Naive thymus-derived CD8-positive, alpha-beta T cell (primary cell): Measurements from ENCODE around the gene OR13A1. TPM values are rescaled to one million over a fixed set of nuclear protein-coding genes. Genes with fewer than 3 reads are reported as not detected.
"Not testable (repeated sequence)": the region's sequence is repeated elsewhere in the genome, so short reads cannot be mapped to it uniquely, and the experiment has no call there.

Experiments
- ATAC-seq, 2 donors: fragments of 150-1000 bp; cut with Tn5 transposase in 1 of 2; sonication (Bioruptor Pico), chemical (Tn5 transposase) in 1 of 2; 1 replicate in 1 of 2; 2 replicates in 1 of 2; pipeline ENCODE4 v1.10.0; 2021; ENCODE audit warnings: mild to moderate bottlenecking in 2 of 2, moderate library complexity in 2 of 2
- POLR2A ChIA-PET: fragments of 350-600 bp; sonication (Branson Sonifier 250); formaldehyde crosslinking; loops from one replicate; lab custom pipeline; 2021; ENCODE audit warnings: antibody characterized with exemption; lab: Charles Lee
- DNase-seq, 10 donors: peaks; one replicate each; pipeline versions ENCODE4 v3.0.0 to v3.0.0-alpha.2; 2020 to 2022
- H3K27ac Mint-ChIP-seq, 10 donors: one replicate each; pipeline ENCODE4 v1.8.0; 2020 to 2022; ENCODE audit warnings: mild to moderate bottlenecking in 10 of 10, mixed read lengths in 10 of 10, moderate library complexity in 4 of 10, inconsistent platforms in 1 of 10
- H3K27me3 Mint-ChIP-seq, 5 donors: one replicate each; pipeline ENCODE4 v1.8.0; 2021 to 2022; ENCODE audit warnings: mixed read lengths in 5 of 5
- H3K36me3 Mint-ChIP-seq, 3 donors: one replicate each; pipeline ENCODE4 v1.8.0; 2020 to 2022; ENCODE audit warnings: mixed read lengths in 3 of 3, mild to moderate bottlenecking in 2 of 3, inconsistent platforms in 1 of 3
- H3K4me1 Mint-ChIP-seq, 4 donors: one replicate each; pipeline ENCODE4 v1.8.0; 2021 to 2022; ENCODE audit warnings: mixed read lengths in 4 of 4
- H3K4me3 Mint-ChIP-seq, 10 donors: one replicate each; pipeline ENCODE4 v1.8.0; 2020 to 2022; ENCODE audit warnings: mild to moderate bottlenecking in 10 of 10, mixed read lengths in 10 of 10, moderate library complexity in 6 of 10, inconsistent platforms in 1 of 10
- H3K9me3 Mint-ChIP-seq, 9 donors: one replicate each; pipeline ENCODE4 v1.8.0; 2020 to 2022; ENCODE audit warnings: mixed read lengths in 9 of 9, mild to moderate bottlenecking in 3 of 9, inconsistent platforms in 1 of 9, moderate library complexity in 1 of 9
- polyA plus RNA-seq, 3 donors: library from polyadenylated mRNA; unstranded; fragments of 300-500 nt; fragmentation: Illumina TruSeq; gene quantifications; one replicate each; pipeline ENCODE4 v1.2.3, GENCODE V29; 2021
- total RNA-seq, 8 experiments: library from RNA in 2 of 8; stranded (reverse) in 2 of 8; gene quantifications; one replicate each; pipeline ENCODE4 v1.2.3 and lab custom pipeline; 2021 to 2026

OR13A1 gene
- total RNA-seq (under 1 TPM in 1 of 2 experiments, not detected in 1; 0.29 TPM), polyA plus RNA-seq (under 1 TPM in 1 of 3 donors, not detected in 2; 0.15 TPM), total RNA-seq (lab: John Stamatoyannopoulos, UW) (0 to 0.17 (median 0) reads per million in 6 experiments)

GRCh38 chr10:45315508-45315907 lies at the start of gene OR13A1:
OR13A1 (minus strand) TSS chr10:45315608; CDS start chr10:45304422, 11,186 bp downstream.
- POLR2A ChIA-PET: no interaction called here
- Mint-ChIP-seq H3K4me1 (no peaks in the 10 kb centered on the region), H3K27ac (no peak within 1 kb of the TSS), H3K27me3 (peaks cover 0 to 3% (median 0%) of the 10 kb centered on the region in 5 donors), H3K36me3 (peaks cover 0 to 26% (median 19%) of the 10 kb centered on the region in 3 donors), H3K4me3 (no peak within 1 kb of the TSS), H3K9me3 (peaks cover 11 to 55% (median 31%) of the 10 kb centered on the region in 9 donors)
- no peak for ATAC-seq
- no peak for DNase-seq

GRCh38 chr10:45361983-45362799 lies 46.8 kb upstream of the OR13A1 start:
- ATAC-seq, H3K9me3 Mint-ChIP-seq, POLR2A ChIA-PET, H3K36me3 Mint-ChIP-seq: not testable (repeated sequence)
- Mint-ChIP-seq H3K4me3 (peak overlapping the region in 6 of 10 donors; percentile 4 to 73 (median 35)), H3K4me1 (peaks cover 0 to 19% (median 13%) of the 10 kb centered on the region in 4 donors), H3K27ac (peak overlapping the region in 3 of 10 donors; percentile 8 to 38 (median 22)), H3K27me3 (peaks cover 0 to 29% (median 4%) of the 10 kb centered on the region in 5 donors)
- DNase-seq: peak in 5 of 10 donors; percentile 39 to 73 (median 50)

- not testable (repeated sequence) for DNase-seq
Observed at GRCh38 chr10:45358961-45359360, 43.6 kb upstream of the OR13A1 start.

GRCh38 chr10:45355494-45355893 lies 40.1 kb upstream of the OR13A1 start:
- Mint-ChIP-seq H3K9me3 (peaks cover 0 to 5% (median 0%) of the 10 kb centered on the region in 9 donors), H3K36me3 (no peaks in the 10 kb centered on the region), H3K4me1 (peaks cover 0 to 20% (median 8%) of the 10 kb centered on the region in 4 donors), H3K27me3 (peaks cover 0 to 8% (median 3%) of the 10 kb centered on the region in 5 donors), H3K4me3 (no peak overlapping the region), H3K27ac (peak overlapping the region in 3 of 10 donors; percentile 21 to 83 (median 39))
- POLR2A ChIA-PET: no interaction called here
- DNase-seq: no peak
- ATAC-seq: no peak

More at GRCh38 chr10:45358961-45359360, 43.6 kb upstream of the OR13A1 start:
- H3K4me3 Mint-ChIP-seq, ATAC-seq, H3K36me3 Mint-ChIP-seq, H3K9me3 Mint-ChIP-seq, POLR2A ChIA-PET, H3K27ac Mint-ChIP-seq: not testable (repeated sequence)
- peaks cover 0 to 17% (median 3%) of the 10 kb centered on the region in 5 donors for H3K27me3 Mint-ChIP-seq
- H3K4me1 Mint-ChIP-seq: peaks cover 0 to 33% (median 13%) of the 10 kb centered on the region in 4 donors

- H3K4me3 Mint-ChIP-seq: no peak overlapping the region
- DNase-seq (no peak), ATAC-seq (no peak)
- H3K4me1 Mint-ChIP-seq: peaks cover 2 to 20% (median 6%) of the 10 kb centered on the region in 4 donors
- peaks cover 0 to 8% (median 0%) of the 10 kb centered on the region in 5 donors for H3K27me3 Mint-ChIP-seq
- no peaks in the 10 kb centered on the region for H3K9me3 Mint-ChIP-seq
- POLR2A ChIA-PET: no interaction called here
- no peak overlapping the region for H3K27ac Mint-ChIP-seq
- no peaks in the 10 kb centered on the region for H3K36me3 Mint-ChIP-seq
Observed at GRCh38 chr10:45354261-45354660, 38.9 kb upstream of the OR13A1 start.

GRCh38 chr10:45353186-45353585 lies 37.8 kb upstream of the OR13A1 start:
- H3K27ac Mint-ChIP-seq: no peak overlapping the region

GRCh38 chr10:45348196-45348765 lies 32.9 kb upstream of the OR13A1 start:
- H3K4me3 Mint-ChIP-seq, H3K27ac Mint-ChIP-seq, ATAC-seq, H3K36me3 Mint-ChIP-seq, POLR2A ChIA-PET, H3K4me1 Mint-ChIP-seq, DNase-seq, H3K27me3 Mint-ChIP-seq: not testable (repeated sequence)
- peaks cover 0 to 21% (median 3%) of the 10 kb centered on the region in 9 donors for H3K9me3 Mint-ChIP-seq

More at GRCh38 chr10:45353186-45353585, 37.8 kb upstream of the OR13A1 start:
- H3K4me3 Mint-ChIP-seq: no peak overlapping the region
- ATAC-seq (no peak), DNase-seq (no peak)
- H3K9me3 Mint-ChIP-seq: peaks cover 0 to 5% (median 1%) of the 10 kb centered on the region in 9 donors
- peaks cover 0 to 5% (median 0%) of the 10 kb centered on the region in 3 donors for H3K36me3 Mint-ChIP-seq
- peaks cover 0 to 5% (median 0%) of the 10 kb centered on the region in 5 donors for H3K27me3 Mint-ChIP-seq
- peaks cover 2 to 18% (median 6%) of the 10 kb centered on the region in 4 donors for H3K4me1 Mint-ChIP-seq
- POLR2A ChIA-PET: no interaction called here

GRCh38 chr10:45347464-45347863 lies 32.1 kb upstream of the OR13A1 start:
- not testable (repeated sequence) for H3K36me3 Mint-ChIP-seq
- H3K9me3 Mint-ChIP-seq: peaks cover 0 to 25% (median 3%) of the 10 kb centered on the region in 9 donors

GRCh38 chr10:45346652-45347335 lies 31.4 kb upstream of the OR13A1 start:
- H3K27me3 Mint-ChIP-seq, DNase-seq, H3K4me3 Mint-ChIP-seq, H3K27ac Mint-ChIP-seq, ATAC-seq, H3K4me1 Mint-ChIP-seq, H3K36me3 Mint-ChIP-seq, POLR2A ChIA-PET: not testable (repeated sequence)
- H3K9me3 Mint-ChIP-seq: peaks cover 0 to 25% (median 3%) of the 10 kb centered on the region in 9 donors

More at GRCh38 chr10:45347464-45347863, 32.1 kb upstream of the OR13A1 start:
- H3K27me3 Mint-ChIP-seq, H3K4me3 Mint-ChIP-seq, H3K27ac Mint-ChIP-seq, ATAC-seq, POLR2A ChIA-PET, H3K4me1 Mint-ChIP-seq, DNase-seq: not testable (repeated sequence)

GRCh38 chr10:45340420-45340819 lies 25.0 kb upstream of the OR13A1 start:
- POLR2A ChIA-PET, H3K27me3 Mint-ChIP-seq, ATAC-seq: not testable (repeated sequence)

GRCh38 chr10:45339894-45340293 lies 24.5 kb upstream of the OR13A1 start:
- no peak for DNase-seq
- Mint-ChIP-seq H3K36me3 (peaks cover 0 to 10% (median 2%) of the 10 kb centered on the region in 3 donors), H3K27me3 (peaks cover 0 to 4% (median 2%) of the 10 kb centered on the region in 5 donors), H3K9me3 (peaks cover 0 to 13% (median 3%) of the 10 kb centered on the region in 9 donors), H3K4me3 (no peak overlapping the region), H3K4me1 (no peaks in the 10 kb centered on the region), H3K27ac (no peak overlapping the region)
- no peak for ATAC-seq
- POLR2A ChIA-PET: no interaction called here

More at GRCh38 chr10:45340420-45340819, 25.0 kb upstream of the OR13A1 start:
- not testable (repeated sequence) for H3K4me1 Mint-ChIP-seq, H3K27ac Mint-ChIP-seq, DNase-seq, H3K4me3 Mint-ChIP-seq
- Mint-ChIP-seq H3K9me3 (peaks cover 0 to 19% (median 3%) of the 10 kb centered on the region in 9 donors), H3K36me3 (peaks cover 0 to 10% (median 2%) of the 10 kb centered on the region in 3 donors)

GRCh38 chr10:45331824-45332223 lies 16.4 kb upstream of the OR13A1 start:
- POLR2A ChIA-PET, H3K27ac Mint-ChIP-seq, DNase-seq, ATAC-seq, H3K4me1 Mint-ChIP-seq, H3K4me3 Mint-ChIP-seq: not testable (repeated sequence)
- H3K36me3 Mint-ChIP-seq: peaks cover 0 to 12% (median 0%) of the 10 kb centered on the region in 3 donors
- peaks cover 2 to 12% (median 11%) of the 10 kb centered on the region in 5 donors for H3K27me3 Mint-ChIP-seq
- H3K9me3 Mint-ChIP-seq: peaks cover 0 to 40% (median 16%) of the 10 kb centered on the region in 9 donors
